ENCODE data around the gene SLC25A21.

SLC25A21 gene

GRCh38 chr14:37045340-37046061 lies 126.9 kb downstream of the SLC25A21 start:
- DNase-seq (ENCODE audit: low spot score) = no peak

- no peak for DNase-seq (ENCODE audit: low spot score)
Measured at GRCh38 chr14:37037636-37038387, 134.6 kb downstream of the SLC25A21 start.

GRCh38 chr14:37036669-37037341 lies 135.6 kb downstream of the SLC25A21 start:
- no peak for DNase-seq (ENCODE audit: low spot score)

- no peak for DNase-seq (ENCODE audit: low spot score)
Measured at GRCh38 chr14:37035401-37035800, 137.0 kb downstream of the SLC25A21 start.

GRCh38 chr14:37034410-37035285 lies 137.8 kb downstream of the SLC25A21 start:
- DNase-seq (ENCODE audit: low spot score) = no peak

GRCh38 chr14:37032863-37033262 lies 139.5 kb downstream of the SLC25A21 start:
- no peak for DNase-seq (ENCODE audit: low spot score)

- DNase-seq (ENCODE audit: low spot score) = no peak
Measured at GRCh38 chr14:37027188-37027824, 145.1 kb downstream of the SLC25A21 start.

GRCh38 chr14:37023875-37024565 lies 148.4 kb downstream of the SLC25A21 start:
- peak; percentile 19 for DNase-seq (ENCODE audit: low spot score)

GRCh38 chr14:37021390-37021789 lies 151.0 kb downstream of the SLC25A21 start:
- no peak for DNase-seq (ENCODE audit: low spot score)

GRCh38 chr14:37019488-37019887 lies 152.9 kb downstream of the SLC25A21 start:
- no peak for DNase-seq (ENCODE audit: low spot score)

- DNase-seq (ENCODE audit: low spot score) = no peak
Measured at GRCh38 chr14:37018571-37019240, 153.7 kb downstream of the SLC25A21 start.

GRCh38 chr14:37013078-37013477 lies 159.3 kb downstream of the SLC25A21 start:
- no peak for DNase-seq (ENCODE audit: low spot score)

- DNase-seq (ENCODE audit: low spot score) = no peak
Measured at GRCh38 chr14:36998686-36999085, 173.7 kb downstream of the SLC25A21 start.

- DNase-seq (ENCODE audit: low spot score) = no peak
Measured at GRCh38 chr14:36997843-36998242, 174.6 kb downstream of the SLC25A21 start.

GRCh38 chr14:36996857-36997590 lies 175.4 kb downstream of the SLC25A21 start:
- no peak for DNase-seq (ENCODE audit: low spot score)

- no peak for DNase-seq (ENCODE audit: low spot score)
Measured at GRCh38 chr14:36996133-36996856, 176.1 kb downstream of the SLC25A21 start.

- no peak for DNase-seq (ENCODE audit: low spot score)
Measured at GRCh38 chr14:36989806-36990205, 182.6 kb downstream of the SLC25A21 start.

- no peak for DNase-seq (ENCODE audit: low spot score)
Measured at GRCh38 chr14:36988989-36989388, 183.4 kb downstream of the SLC25A21 start.

GRCh38 chr14:36988568-36988967 lies 183.8 kb downstream of the SLC25A21 start:
- no peak for DNase-seq (ENCODE audit: low spot score)

Data from pons (tissue), 1 donor.